Activated effector memory CD4-positive, alpha-beta T cell treated with anti-CD3 and anti-CD28 coated beads, Interleukin-2, amount 50 U/mL, for 16 hours (primary cell): ENCODE data around the gene PARP3.
A peak's percentile ranks its signal among the peaks of the same experiment; 100 is the strongest.
"Not testable (repeated sequence)": the region's sequence is repeated elsewhere in the genome, so short reads cannot be mapped to it uniquely, and the experiment has no call there.

Experiments used
- DNase-seq: peaks from one replicate; pipeline ENCODE4 v3.0.0-alpha.2; 2020

The PARP3 gene

GRCh38 chr3:51986010-51986947, 44.1 kb downstream of the PARP3 start:
- DNase-seq, result no peak

- no peak for DNase-seq
These were observed 45.4 kb downstream of the PARP3 start for GRCh38 chr3:51987568-51987967.

DNA sequence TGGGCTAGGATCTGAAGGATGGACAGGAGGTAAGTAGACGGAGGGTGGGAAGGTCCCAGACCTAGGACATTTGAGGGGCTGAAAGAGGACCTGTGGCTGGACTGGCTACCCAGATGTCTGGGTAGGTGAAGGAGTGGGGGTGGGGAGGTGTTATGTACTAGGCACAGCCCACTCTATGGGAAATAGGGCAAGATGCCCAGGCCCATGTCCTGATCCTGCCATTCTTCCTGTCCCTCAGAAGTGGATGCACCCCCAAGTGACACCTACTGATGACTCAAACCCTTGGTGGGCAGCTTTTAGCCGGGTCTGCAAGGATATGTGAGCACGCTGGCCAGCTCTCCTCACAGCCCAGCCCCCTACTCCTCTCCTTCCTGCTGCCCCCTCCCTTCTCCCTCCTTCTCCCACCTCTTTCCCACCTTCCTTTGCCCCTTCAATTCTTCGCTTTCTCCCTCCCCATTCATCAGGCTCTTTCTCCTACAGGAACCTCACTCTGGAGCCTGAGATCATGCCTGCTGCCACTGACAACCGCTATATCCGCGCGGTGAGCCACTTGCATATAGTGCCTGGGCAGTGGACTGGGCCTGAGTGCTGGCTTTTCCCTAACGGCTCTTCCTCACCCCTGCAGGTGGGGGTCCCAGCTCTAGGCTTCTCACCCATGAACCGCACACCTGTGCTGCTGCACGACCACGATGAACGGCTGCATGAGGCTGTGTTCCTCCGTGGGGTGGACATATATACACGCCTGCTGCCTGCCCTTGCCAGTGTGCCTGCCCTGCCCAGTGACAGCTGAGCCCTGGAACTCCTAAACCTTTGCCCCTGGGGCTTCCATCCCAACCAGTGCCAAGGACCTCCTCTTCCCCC, 46.4 kb downstream of the PARP3 start:
- no peak for DNase-seq

DNA sequence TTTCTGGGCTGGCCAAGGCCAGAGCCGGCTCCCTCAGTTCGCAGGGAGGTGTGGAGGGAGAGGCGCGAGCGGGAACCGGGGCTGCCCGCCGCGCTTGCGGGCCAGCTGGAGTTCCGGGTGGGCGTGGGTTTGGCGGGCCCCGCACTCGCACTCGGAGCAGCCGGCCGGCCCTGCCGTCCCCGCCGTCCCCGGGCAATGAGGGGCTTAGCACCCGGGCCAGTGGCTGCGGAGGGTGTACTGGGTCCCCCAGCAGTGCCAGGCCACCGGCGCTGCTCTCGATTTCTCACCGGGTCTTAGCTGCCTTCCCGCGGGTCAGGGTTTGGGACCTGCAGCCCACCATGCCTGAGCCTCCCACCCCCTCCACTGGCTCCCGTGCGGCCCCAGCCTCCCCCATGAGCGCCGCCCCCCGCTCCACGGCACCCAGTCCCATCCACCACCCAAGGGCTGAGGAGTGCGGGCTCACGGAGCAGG, 48.4 kb downstream of the PARP3 start:
- not testable (repeated sequence) for DNase-seq

DNA sequence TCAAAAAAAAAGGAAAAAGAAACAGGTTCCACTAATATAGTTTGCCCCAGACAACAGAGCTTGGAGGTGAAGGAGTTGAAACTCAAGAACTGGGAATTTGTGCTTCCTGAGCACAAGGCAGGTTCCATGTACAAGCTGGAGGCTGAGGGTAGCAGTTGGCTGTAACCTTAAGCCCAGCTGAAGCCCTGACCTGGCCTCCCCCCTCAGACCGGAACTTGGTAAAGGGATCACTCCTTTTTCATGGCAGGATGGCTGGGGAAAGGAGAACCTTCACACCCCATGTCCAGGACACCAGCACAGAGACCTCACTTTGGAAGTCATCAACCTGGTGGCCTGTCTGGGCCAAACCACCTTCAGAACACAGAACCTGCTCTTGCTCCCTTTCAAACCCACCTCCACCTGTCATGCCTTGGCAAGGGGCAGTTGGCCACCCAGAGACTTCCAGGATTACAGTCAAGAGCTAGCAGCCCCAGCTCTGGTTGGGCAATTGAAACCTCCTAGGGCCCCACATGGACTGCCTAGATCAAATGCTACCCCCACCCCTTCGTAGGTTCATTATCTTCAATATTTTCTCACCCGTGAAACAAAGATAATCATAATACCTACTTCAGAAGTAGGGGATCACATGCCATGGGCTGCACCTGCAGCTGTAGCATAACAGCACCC, 50.0 kb downstream of the PARP3 start:
- no peak for DNase-seq

DNA sequence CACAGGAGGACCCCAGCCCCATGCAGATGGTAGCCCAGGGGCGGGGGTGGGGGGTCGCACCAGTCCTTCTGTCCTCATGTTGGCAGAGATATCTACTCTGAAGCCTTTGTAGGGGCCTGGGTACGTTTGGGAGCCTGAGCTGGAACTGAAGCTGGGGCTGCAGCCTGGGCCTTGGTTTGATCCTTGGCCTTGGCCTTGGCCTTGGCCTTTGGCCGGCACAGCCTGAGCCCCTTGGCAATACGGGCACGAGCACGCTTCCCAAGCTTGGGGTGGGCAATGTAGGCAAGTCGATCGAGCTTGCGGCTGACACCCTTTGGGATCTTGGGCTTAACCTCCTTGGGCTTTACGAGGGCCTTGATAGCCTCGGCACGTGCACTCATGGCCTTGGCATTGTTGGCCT, 51.5 kb downstream of the PARP3 start:
- not testable (repeated sequence) for DNase-seq

- no peak for DNase-seq
These were observed 52.4 kb downstream of the PARP3 start for GRCh38 chr3:51994530-51994929.

DNA sequence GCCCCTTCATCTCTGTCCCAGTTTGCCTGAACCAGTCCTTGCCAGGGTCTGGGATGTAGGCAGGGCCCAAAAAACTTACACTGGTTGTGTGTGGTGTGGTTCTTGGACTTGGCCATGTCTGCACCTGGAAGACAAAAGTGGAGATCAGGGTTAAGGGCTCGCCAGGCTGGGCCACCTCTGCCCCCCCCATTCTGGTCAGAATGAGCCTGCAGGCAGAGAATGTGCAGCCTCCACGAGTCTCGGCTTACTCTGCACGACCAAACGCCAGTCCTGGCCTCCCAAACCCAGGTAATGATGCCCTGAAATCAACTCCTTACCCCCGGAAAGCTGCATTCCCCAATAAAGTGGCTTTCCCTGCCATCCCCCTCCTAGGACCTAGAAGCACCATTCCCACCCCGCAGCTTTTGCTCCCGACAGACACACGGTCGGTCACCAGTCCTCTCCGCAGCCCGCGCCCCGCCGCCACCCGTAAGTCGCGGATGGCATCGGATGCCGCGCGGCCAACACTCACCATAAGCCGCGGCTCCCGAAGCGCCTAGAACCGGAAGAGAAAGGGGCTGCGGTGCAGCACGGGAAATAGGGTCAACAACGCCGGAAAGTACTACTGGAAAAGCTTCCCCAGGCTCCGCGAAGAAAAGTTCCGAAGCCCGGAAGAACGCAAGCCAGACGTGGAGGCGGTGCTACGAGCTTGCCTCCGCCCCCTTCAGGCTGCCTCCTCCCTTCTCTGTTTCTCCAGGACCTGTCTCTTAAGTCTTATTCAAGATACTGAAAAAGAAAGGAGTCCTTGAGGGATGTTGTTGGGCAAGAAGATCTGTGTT, 53.4 kb downstream of the PARP3 start, which contains the start of gene RPL29:
TSS of gene RPL29 (minus strand) at position 550 of the 818 bp plus-strand sequence. CDS start at position 116, 434 bp downstream.
- peak; percentile 96 for DNase-seq

DNA sequence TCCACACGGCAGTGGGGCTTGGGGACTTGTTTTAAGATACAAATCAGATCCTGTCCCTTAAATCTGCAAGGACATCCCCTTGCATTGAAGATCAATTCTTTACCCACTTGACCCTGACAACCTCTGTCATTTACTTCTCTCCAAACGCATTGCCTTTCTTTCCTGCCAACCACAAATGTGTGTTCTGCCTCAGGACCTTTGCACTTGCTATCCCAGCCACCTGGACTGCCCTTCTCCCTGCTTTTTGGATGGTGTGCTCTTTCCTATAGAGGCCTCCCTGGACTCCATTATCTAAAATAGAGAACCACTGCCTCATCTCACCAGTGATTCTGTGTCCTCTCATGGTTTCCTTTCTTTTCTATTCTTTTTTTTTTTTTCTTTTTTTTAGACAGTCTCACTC, 55.0 kb downstream of the PARP3 start:
- DNase-seq, result no peak

GRCh38 chr3:51997935-51998596, 55.9 kb downstream of the PARP3 start:
- DNase-seq, result no peak
